Fibroblast of skin of right quadriceps (primary cell): ENCODE measurements around the gene RARG.
A peak's percentile ranks its signal among the peaks of the same experiment; 100 is the strongest.

Source experiments
- DNase-seq: peaks from one replicate; pipeline ENCODE4 v3.0.0-alpha.2; 2013

RARG gene

DNA sequence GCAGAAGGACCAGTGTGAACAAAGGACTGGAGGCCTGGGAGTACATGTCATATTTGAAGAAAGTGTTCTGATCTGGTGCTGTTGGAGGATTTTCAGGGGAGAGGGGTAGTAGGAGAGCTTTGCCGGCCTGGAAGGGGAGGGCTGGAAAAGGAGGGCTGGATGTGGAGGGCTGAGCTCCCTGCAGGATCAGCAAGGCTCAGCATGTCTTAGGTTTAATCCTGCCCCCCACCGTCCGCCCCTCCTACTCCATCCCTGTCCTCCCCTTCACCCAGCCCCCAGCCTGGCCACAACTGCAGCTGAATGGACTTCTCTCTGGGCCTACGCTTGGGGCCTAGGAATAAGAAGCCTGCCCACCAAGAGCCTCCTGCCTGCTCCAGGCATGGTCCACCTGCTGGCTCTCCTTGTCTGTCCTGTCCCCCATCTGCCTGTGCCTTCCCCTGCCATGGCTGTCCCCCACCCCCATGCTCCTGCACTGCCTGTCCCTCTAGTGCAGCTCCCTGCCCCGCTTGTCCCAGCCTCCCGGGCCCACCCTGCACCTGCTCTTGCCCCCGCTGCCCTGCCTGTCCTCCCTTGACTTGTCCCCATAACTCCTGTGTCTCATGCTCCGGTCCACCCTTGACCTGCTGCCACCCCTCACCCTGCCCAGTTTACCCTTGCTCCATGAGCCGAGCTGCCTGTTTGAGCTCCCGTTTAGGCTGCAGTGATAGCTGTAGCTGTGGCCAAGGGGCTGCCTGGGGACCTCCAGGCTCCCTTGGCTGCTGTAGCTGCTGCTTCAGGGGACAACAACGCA is 9.8 kb upstream of the RARG start:
- no peak for DNase-seq

DNA sequence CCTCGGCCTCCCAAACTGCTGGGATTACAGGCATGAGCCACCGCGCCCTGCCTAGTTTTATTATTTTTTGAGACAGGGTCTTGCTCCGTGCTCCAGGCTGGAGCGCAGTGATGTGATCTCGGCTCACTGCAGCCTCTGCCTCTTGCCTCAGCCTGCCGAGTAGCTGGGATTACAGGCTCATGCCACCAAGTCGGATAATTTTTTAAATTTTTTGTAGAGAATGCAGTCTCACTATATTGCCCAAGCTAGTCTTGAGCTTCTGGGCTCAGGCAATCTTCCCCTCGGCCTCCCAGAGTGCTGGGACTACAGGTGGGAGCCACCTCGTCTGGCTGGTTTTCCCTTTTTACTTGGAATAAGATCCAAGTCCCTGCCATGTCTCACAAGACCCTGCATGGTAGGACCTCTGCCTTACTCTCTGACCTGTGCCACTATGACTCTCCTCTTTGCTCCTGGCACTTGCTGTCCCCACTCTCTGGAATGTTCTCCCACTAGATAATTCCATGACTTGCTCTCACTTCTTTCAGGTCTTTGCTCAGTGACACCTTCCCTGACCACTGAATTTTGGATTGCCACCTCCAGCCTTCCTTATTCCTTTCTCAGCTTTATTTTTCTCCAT is 7.7 kb upstream of the RARG start:
- DNase-seq, result no peak

DNA sequence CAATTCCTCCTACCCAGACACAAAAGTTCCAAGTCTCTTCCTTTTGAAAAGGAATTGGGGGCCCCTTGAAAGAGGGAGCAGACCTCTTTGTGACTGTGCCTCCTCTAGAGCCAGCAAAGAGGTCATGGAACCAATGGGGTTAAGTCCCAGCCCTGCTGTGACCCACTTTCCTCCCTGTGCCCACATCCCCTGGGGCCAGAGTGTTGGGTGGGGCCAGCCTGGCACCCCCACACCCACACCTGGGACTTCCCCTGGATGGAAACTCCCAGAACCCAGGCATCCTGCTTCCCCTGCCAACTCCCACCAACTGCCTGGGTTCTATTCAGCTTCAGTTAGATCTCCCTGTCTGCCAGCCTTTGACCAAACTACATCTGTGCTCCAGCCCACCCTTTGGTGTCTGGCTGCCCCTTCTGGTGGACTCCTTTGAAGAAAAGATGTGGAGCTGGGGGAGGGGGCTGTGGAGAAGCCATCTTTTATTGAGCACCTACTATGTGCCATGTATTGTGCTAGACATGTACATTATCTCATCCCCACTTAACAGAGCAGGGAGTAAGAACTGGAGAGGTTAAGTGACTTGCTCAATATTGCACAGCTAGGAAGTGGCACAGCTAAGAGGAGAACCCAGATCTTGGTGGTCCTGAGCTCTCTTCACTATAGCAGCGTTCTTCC is 4.6 kb upstream of the RARG start:
- no peak for DNase-seq

DNA sequence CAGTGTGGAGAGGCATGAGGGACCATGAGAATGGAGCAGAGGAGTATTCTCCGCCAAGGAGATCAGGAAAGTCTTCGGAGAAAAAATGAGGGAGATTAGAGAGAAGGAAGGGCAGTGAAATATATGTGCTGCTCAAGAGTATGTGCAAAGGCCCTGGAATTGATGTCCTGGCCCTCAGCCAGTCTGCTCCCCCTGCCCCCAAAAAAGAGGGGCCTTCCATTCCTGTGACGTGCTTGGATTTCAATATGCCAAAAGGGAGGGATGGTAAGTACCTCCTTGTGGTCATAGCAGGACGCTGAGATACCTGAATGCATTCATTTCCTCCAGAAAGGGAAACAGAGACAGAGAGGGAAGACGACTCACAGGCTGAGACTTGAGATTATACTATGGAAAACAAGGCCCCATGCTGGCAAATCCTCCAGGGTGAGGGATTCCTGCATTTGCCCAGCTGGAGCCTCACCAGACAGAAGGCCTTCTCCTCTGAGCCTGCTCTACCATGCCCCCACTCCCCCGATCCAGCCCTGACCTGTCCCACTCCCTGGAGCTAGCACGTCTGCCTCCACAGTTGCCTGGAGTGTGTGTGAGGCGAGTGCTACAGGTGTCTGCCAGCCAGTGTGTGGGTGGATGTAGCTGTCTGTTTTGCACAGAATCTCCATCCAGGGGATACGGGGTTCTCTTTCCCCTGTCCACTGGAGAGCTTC is 3.9 kb upstream of the RARG start:
- no peak for DNase-seq

DNA sequence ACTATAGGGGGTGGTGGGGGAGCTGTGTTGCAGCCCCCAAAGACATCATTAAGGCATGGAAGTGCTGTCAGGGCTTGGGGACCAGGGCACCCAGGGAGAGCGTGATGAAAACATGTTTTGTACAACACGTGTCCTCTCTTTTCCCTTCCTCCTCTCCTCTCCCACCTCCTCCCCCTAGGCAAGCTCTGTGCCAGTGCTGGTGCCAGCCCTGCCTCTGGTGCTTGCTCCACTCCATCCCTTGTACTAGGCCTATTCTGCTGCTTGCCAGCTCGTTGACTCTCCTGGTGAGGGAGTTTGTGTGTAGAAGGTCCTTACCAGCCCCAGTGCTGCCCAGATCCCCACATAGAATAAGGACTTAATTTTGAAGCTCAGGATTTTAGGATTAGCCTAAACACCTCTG is 3.2 kb upstream of the RARG start:
- DNase-seq, result no peak

DNA sequence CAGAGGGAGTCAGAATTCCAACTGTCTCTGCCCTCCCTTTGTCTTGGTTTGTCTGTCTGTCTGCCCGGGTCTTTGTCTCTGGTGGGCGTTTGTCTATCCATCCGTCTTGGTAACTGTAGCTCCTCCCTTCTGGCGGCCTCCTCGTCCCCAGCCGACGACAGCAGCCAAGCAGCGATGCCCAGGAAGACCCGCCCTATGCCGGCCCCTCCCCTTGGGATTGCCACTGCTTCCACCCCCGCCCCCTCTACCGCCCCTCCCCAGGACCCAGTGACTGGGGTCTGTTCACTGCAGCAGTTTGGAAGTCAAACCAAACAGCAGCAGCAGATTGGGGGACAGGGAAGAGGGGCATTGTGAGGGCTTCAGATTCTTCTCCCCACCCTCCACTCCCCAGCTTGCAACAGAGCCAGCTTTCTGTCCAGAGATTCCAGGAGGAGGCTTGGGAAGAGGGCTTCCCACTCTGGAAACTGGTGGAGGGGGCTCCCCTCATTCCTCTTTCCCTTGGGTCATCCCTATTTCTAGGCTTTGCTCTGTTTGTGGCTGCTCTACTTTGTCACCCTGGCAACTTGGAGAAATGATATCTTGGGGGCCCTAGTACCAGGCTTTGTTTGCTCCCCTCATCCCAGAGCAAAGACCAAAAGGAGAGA is 2.4 kb upstream of the RARG start:
- DNase-seq, result no peak

DNA sequence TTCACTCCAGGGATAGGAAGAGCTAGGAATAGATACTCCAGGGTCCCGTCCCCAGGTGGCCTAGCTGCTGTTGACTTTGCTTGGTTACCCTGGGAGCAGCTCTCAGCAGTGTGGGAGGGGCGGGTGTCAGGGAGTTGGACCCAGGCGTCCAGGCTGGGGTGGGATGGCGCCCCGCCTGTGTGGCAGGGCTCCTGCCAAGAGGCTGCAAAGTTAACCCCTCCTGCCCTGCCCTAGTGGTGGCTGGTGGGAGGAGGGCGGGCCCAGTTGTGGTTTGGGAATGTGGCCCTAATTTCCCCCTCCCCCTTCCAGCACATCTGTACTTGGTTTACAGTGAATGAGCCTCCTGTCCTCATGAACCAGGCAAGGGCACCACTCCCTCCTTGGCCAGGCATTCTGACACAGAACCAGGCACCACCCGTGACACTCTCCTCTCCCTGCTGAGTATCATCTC is 1.7 kb upstream of the RARG start:
- peak; percentile 35 for DNase-seq

DNA sequence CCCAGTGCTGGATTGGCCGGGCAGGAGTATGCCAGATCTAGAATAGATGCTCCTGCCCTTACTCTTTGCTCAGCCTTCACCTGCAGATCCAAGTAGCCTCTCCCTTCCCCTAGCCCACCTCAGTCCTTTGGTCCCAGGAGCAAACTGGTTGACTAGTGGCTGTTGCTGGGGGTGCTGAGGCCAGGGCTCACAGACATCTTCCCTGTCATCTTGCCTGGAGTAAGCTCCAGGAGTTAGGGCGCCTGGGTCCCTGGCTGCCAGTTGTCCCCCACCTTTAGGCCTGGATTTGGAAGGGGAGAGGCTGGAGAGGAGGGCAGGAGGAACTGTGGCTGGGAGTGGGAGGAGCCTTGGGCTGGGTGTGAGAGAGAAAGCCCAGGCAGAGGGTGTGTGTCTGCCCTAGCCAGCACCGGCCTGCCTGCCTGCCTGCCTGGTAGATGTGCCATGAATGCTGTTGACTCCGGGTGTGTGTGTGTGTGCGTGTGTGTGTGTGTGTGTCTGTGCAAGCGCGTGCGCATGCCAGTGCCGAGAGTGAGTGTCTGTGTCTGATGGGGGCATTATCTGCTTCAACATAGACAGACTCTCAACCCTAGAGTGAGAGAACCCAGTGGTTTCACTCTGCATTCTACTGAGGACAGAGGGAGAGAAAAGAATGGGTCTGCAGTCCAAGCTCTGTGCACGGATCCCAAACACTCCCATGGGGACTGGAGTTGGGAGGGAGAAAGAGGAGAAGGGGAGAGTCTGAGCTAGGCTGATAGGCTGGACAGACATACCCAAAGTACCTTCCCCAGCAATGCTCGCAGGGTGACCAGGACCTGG is 845 bp upstream of the RARG start:
- peak; percentile 40 for DNase-seq

DNA sequence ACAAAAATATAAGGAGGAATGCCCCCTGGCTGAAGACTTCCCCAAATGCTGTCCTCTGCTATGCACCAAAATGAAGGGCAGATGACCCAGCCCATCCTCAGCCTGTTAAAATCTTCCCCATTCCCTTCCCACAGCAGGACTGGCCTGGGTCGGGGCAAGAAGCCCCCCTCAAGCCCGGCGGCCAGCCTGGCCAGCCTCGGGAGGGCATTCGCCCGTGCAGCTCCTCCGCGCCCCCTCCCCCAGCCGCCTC is 413 bp downstream of the RARG start:
- no peak for DNase-seq

DNA sequence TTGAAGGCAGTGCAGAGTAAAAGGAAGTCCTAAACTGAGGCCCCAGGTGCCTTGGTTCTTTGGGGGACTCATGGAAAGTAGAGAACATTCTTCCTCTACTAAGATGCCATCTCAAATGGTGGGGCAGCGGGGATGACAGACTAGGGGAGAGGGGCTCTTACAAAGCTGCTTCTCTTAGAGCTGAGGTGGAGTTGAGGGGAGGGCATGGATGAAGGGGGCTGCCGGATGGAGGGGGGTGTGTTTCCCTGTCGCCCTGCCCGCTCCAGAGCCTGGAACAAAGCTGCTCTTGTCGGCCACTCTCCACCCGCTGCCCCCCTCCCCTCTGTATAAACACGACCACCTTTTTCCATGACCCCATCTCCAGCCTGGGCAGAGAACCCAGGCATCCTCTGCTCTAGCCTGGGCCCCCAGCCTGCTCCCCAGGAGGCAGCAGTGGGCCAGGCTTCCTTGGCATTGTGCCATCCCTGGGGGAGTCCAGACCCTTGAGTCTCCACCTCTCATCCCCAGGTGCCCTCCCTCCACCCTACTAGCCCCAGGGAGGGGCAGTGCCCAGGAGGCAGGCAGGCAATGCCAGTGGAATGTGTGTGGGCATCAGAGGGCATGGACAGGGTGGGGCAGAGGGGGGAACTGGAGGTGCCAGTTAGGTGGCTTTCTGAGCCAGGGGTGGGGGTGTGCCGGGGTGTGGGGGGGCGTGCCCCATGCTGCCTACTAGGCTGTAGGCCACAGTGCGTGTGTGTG is 1.7 kb downstream of the RARG start:
- no peak for DNase-seq

DNA sequence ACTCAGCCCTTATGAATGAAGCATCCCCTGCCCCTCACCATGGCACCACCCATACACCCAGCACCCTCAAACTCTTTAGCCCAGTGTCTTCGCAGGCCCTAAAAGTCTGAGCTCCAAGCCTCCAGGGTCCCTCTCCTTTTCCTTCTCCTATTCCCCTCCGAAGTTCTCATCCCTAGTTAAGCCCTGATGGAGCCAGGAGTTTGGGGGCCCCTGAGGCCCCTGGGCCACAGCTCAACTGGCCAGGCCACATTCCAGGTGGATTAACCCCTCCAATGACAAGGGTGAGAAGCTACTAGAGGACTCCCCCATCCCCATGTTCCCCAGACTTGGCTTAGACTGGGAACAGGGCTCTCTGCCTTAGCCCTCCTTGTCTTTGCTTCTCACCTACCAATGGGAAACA is 2.6 kb downstream of the RARG start:
- no peak for DNase-seq

DNA sequence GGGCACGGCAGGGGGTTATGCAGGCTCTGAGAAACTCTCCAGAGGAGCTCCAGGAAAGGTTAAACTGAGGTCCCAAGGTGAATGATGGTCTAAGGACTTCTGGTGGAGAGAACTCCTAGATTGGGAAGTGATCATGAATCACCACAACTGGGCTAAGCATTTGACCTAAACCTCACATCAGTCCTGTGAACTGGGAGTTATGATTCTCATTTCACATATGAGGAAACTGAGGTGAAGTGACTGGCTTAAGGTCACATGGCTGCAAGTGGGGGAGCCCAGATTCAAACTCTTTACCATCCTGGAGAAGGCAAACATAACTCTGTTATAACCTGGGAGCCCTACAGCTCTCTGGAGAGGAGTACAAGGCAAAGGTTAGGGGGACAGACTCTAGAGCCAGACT is 4.2 kb downstream of the RARG start:
- DNase-seq, result no peak

DNA sequence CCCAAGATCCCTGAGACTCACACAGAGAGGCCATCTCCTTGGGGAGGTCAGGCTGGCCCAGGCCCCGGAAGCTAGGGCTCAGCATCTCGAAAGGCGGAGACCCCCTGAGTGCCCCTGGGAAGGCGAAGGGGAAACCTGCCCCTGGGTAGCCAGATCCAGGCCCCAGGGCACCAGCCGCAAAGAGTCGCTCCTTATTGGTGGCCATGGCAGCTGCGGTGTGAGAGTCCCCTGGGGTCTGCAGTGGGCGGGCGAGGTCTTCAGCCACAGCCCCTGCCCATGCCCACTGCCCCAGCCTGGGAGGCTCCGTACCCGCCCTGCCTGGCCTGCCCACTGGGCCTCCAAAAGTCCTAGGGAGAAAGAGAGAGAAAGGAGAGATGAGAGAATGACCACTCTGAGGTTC is 4.7 kb downstream of the RARG start:
- DNase-seq, result no peak

DNA sequence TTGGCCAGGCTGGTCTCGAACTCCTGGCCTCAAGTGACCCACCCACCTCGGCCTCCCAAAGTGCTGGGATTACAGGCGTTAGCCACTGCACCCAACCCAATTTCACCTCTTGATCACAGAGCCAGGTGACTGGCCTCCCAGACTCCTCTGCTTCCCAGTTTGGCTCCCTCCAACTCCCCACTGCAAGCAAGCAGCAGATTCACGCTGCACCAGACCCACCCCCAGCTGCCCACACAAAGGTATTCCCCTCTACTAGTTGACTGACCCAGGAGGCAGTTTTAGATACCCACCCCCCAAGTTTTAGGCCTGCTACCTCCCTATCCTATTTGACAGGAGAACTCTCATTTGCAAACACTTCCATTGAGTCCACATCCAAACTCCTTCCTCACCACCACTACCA is 5.2 kb downstream of the RARG start:
- DNase-seq, result no peak

DNA sequence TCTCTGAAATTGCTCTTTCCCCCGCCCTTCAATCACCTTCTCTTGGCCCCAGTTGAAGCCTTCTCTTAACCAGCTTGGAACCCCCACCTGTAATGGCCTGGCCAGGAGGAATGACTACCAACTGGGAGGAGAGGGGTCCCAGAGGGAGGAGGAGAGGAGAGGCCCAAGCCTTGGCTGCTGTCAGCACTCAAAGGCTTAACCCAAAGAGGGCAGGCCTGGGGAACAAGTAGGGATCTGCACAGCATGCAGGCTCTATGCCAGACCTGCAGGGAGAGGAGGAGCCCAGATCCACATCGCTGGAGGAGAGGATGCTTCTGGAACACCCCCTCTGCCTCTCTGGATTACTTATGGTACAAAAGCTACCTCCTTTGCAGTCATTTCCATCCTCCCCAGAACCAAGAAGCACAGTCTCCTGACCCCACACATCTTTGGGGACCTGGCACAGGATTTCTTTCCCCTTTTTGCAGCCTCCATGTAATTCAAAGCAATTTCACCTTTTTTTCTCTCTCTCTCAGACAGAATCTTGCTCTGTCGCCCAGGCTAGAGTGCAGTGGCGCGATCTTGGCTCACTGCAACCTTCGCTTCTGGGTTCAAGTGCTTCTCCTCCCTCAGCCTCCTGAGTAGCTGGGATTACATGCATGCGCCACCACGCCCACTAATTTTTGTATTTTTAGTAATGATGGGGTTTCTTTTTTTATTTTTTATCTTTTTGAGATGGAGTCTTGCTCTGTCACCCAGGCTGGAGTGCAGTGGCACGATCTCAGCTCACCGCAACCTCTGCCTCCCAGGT is 6.2 kb downstream of the RARG start:
- DNase-seq, result no peak

DNA sequence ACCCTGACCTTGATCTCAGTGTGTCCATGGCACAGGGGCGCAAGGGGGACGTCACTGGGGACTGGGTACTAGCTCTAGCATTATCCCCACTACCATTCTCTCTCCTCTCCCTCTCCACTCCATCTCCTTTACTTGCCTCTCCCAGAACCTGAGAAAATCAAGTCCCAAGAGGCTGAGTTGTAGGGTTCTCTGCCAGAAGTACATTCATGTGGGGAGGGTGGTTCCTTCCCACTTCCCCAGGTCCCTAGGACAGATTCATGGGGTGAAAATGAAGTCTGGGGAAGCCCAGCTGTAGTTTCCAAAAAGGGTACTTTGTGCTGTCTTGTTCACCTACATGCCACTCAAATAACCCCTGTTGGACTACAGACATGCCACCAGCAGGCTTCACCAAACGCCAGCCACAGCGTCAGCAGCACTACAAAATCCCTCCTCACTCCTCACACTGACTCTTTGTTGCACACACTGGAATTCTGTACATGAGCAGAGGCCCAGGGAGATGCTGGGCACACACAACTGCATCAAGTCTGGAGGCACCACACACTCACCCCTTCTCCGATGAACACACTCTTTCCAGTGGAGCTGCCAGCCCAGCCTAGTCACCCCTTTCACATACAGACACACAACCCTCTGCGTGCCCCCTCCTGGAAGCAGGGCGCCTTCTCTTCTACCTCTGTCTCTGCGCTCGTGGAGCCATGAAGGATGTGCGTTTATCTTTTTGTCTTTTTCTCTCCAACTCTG is 6.9 kb downstream of the RARG start:
- no peak for DNase-seq

DNA sequence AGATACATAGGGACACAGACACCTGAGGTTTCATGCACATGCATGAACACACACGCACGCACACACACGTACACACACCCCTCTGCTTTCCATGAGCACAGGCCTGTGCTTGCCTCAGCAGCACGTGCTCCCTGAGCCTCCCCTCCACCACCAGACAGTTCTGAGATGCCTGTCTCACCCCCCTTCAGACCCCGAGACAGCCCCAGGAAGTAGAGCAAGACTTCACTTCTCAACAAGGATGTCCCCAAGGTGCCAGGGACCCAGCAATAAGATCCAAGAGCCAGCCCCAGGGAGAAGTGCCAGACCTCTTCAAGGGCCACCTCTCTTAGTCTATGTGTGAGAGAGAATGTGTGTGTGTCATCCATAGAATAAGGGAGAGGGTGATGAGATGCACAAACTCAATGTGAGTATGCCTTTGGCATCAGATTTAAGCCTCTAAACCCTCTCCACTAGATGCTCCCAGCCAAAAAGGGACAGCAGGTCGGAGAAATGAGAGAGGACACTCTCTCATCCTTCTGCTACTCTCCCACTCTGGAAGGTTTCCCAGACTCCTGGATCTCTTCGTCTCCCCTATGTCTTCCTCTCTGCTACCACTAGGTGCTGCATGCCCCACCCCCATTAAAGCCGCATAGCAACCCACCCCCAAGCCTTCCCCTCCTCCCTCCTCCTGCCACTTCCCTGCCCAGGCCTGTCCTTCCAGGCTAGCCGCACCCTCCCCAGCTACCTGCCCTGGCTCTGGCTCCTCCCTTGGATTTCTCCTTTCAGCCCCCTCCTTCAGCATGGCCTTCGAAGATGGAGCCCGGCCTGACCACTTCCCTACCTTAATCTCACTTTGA is 7.7 kb downstream of the RARG start:
- DNase-seq, result peak; percentile 61

DNA sequence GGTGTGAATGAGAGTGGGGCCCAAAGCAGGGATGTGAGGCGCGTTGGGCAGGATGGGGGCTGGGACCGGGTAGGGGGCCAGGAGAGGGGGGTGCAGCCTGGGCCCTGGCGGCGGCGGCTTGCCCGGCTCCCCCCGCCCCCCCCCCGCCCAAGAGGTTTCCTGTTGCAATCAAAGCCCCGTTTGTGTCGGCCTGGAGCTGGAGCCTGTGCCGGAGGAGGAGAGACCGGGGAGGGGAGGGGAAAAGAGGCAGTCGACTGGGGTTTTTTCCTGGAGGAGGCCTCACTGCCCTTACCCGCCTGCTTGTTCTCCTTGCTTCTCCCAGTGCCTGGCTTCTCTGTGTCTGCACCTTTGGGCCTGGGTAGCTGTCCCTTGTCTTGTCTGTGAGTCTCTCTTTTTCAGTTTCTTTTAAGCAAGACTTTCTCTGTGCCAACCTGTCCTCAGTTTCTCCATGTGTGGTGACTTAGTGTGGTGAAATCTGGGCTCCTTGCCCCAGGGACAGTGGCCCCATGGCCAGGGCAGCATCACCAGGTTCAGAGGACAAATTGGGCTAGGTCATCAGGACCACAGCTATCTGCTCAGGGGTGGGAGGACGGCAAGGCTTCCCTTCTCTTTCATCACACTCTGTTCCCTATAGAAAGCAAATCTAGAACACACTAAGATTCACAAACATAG is 8.5 kb downstream of the RARG start:
- DNase-seq, result peak; percentile 82

DNA sequence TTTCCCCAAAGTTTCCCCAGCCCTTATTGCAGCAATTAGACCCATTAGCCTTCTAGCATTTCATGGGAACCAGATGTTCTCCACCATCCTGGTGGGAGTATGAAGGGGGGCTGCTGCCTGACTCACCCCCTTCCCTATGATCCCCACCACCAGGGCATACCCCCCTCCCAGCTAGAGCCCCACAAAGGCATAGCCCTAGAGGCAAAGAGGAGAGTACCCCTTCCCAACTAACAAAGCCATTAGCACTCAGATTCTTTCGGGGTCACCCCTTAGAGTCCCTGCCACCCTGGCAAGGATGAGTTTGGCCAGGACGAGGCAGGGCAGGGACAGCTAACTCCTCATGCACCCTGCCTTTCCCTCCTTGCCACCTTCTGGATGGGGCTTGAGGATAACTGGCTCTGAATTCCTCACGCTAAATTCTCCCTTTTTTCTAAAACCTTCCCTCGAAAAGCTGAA is 9.2 kb downstream of the RARG start:
- no peak for DNase-seq
